DOHH2 (cell line): Measurements from ENCODE around the gene SERINC5.

ENCODE experiments used
- CTCF ChIP-seq: fragments of 200-600 bp; sonication (generic); IDR thresholded peaks from one replicate; pipeline ENCODE4 v1.5.1; 2014; ENCODE audit warnings: antibody characterized with exemption, mild to moderate bottlenecking, low read depth, low read length; ENCODE audit not compliant: poor library complexity, severe bottlenecking
- EZH2phosphoT487 ChIP-seq: fragments of 200-600 bp; sonication (generic); IDR thresholded peaks from 2 replicates; pipeline ENCODE4 v1.6.1; 2017; ENCODE audit warnings: borderline replicate concordance, mild to moderate bottlenecking, antibody characterized with exemption, low read length, moderate library complexity, mixed read lengths

GRCh38 chr5:80296121-80296520 is 40.3 kb upstream of the SERINC5 start:
- TF ChIP-seq CTCF (no peak), EZH2phosphoT487 (no peak)
